ENCODE results near the gene TBCD. TPM values are rescaled to one million over a fixed set of nuclear protein-coding genes. Genes with fewer than 3 reads are reported as not detected.

The TBCD gene
- 18.4 and 38.6 TPM in 2 replicates for polyA plus RNA-seq (2011; rRNA removed)
- polyA minus RNA-seq (2011; rRNA and poly(A)+ RNA removed) = 27.3 and 31.0 TPM in 2 replicates

DNA sequence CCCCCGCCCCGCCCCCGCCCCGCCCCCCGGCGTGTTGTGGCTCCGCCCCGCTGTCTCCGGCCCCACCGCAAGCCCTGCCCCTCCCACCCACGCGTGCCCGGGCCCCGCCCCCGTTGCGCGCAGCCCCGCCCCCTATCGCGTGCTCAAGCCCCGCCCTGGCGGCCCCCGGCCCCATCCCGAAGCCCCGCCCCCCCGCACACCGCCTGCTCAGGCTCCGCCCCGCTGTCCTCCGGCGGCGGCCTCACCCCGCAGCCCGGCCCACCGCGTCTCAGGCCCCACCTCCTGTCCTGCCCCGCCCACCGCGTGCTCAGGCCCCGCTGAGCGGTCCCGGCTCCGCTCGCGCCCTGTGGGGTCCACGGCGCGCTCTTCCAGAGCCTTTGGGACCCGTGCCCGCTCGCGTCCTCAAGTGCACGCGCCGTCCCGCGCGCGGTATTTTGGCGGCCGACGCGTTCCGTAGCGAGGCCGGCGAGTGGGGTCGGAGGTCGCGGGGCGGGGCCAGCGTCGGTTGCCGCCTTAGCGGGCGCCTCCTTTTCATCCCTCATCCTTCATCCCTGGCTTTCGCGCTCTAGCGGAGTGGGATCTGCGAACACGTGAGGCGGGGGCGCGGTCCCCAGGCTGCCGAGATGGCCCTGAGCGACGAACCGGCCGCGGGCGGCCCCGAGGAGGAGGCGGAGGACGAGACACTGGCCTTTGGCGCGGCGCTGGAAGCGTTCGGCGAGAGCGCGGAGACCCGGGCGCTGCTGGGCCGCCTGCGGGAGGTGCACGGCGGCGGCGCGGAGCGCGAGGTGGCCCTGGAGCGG is at the start of gene TBCD:
Gene TBCD, plus strand, starts transcription at position 495 of the 800 bp plus-strand sequence. Its CDS starts 129 bp downstream, at position 624.
- ChIA-PET POLR2A (no interaction called here), CTCF (no interaction called here)
- H3K4me3 ChIP-seq (ENCODE audit: low read depth, low read length) = peak within 1 kb of the TSS; percentile 86
- H3K27me3 ChIP-seq (ENCODE audit: control insufficient read depth, insufficient read depth, low read length) = no peaks in the 10 kb centered on the region
- TF ChIP-seq, protein P1, sequence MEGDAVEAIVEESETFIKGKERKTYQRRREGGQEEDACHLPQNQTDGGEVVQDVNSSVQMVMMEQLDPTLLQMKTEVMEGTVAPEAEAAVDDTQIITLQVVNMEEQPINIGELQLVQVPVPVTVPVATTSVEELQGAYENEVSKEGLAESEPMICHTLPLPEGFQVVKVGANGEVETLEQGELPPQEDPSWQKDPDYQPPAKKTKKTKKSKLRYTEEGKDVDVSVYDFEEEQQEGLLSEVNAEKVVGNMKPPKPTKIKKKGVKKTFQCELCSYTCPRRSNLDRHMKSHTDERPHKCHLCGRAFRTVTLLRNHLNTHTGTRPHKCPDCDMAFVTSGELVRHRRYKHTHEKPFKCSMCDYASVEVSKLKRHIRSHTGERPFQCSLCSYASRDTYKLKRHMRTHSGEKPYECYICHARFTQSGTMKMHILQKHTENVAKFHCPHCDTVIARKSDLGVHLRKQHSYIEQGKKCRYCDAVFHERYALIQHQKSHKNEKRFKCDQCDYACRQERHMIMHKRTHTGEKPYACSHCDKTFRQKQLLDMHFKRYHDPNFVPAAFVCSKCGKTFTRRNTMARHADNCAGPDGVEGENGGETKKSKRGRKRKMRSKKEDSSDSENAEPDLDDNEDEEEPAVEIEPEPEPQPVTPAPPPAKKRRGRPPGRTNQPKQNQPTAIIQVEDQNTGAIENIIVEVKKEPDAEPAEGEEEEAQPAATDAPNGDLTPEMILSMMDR (IDR thresholded peaks at IDR 0.05; ENCODE audit: insufficient read depth, low read depth, low read length) = no peak
- H3K36me3 ChIP-seq (ENCODE audit: control insufficient read depth, insufficient read depth, low read length) = no peaks in the 10 kb centered on the region
- DNase-seq (ENCODE audit: low read depth) = peak; percentile 33

DNA sequence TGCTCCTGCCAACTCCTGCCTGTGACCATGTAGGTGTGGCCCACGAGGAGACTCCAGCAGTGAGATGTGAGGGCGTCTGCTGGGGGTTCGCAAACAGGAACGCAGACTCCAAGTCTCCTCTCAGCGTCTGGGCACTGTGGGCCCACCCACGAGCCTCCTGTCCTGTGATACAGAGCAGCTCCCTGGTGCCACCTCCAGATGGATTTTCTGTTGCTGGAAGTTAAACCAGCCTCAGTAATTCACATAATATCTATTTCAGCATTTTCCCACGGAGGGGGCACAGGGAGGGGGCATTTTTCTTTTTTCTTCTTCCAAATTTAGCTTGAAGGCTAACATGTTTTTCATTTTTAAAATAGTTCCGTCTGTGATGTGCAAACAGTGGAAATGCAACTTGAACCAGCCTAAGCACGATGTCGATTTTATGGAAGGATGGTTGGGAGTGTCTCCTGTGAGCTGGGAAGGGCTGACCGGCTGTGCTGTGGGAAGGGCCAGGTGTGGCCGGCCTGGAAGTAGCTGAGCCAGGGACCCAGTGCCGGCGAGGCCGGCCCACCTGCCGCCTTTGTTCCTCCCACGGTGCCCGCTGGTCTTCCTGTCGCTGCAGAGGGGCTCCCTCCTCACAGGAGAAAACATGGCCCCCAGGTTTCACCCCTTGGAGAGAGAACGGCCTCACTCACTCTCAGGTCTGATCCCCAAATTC is 49.5 kb upstream of the TBCD start:
- CTCF ChIA-PET = no interaction called here
- Histone ChIP-seq H3K4me3 (ENCODE audit: low read depth, low read length) (no peak overlapping the region), H3K27me3 (ENCODE audit: control insufficient read depth, insufficient read depth, low read length) (no peaks in the 10 kb centered on the region; the same call in 1 of the 2 replicates), H3K36me3 (ENCODE audit: control insufficient read depth, insufficient read depth, low read length) (no peaks in the 10 kb centered on the region)
- POLR2A ChIA-PET = no interaction called here
- DNase-seq (ENCODE audit: low read depth) = no peak
- TF ChIP-seq, protein P1 (IDR thresholded peaks at IDR 0.05; ENCODE audit: insufficient read depth, low read depth, low read length) = no peak

DNA sequence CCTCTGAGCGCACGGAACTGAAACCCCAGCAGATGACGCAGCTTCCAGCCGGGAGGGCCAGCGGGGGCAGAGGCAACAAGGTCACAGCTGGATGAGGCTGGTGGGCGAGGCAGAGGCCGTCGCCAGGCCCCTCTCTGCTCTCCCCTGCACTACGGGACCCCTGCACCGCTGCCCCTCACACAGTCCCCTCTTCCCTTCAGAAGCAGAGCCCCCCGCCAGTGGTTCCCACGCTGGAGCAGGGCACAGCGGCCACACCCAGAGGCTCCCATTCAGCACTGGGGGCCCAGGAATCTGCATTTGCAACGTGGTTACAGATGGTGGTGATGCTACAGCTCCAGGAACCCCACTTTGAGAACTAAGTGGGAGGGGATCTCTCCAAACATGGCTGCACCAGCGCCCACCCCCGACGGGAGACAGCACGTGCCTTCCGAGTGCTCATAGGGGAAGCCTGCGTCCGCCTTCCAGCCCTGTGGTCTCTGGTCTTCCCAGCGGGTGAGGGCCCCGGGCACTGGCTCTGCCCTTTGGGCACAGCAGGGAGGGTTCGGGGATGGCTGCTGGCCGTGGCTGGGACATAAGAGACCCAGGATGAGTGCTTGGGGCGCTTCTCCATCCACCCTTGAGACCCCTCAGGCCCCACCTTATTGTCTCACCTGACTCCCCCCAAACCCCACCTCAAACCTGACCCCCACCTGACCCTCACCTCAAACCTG is 48.7 kb upstream of the TBCD start:
- ChIA-PET CTCF (no interaction called here), POLR2A (no interaction called here)
- Histone ChIP-seq H3K4me3 (ENCODE audit: low read depth, low read length) (no peak overlapping the region), H3K36me3 (ENCODE audit: control insufficient read depth, insufficient read depth, low read length) (no peaks in the 10 kb centered on the region), H3K27me3 (ENCODE audit: control insufficient read depth, insufficient read depth, low read length) (no peaks in the 10 kb centered on the region; the same call in 1 of the 2 replicates)
- TF ChIP-seq, protein P1 (IDR thresholded peaks at IDR 0.05; ENCODE audit: insufficient read depth, low read depth, low read length) = no peak
- no peak for DNase-seq (ENCODE audit: low read depth)

DNA sequence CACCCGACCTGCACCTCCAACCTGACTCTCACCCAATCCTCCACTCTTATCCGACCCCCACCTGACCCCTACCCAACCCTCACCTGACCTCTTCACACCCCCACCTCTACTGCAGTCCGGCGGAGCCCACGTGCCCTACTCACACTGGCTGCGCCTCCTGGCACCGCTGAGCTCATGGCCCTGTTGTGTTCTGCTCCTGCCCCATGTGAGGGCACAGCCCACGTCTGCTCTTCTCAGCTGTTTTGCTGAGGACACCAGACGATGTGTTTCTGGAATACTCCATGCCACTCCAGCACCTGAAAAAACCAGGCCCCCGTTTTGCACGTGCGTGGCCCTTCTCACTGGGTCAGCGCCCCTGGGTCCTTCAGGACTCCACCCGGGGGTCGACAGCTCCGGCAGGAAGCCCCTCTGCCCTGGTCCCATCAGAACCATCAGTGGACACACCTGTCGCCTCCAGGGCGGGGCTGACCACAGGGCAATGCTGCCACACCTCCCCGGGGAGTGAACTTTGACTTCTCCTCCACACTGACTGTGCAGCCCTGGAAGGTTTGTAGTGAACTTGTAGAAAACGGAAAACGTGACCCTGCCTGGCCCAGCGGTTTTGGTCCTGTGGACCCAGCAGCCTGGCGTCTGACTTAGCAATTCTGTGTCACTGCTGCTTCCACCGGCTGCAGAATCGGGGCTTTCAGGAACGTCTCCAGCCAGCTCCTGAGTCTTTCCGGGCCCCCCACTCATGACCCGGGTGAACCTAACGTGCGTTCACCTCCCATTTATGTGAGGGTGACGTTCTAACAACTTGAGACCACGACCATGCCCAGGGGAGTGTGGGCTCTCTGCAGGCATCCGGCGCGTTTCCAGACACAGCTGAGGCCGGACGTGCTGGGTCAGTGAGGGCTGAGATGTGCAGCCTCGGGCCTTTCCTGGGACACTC is 47.7 kb upstream of the TBCD start:
- POLR2A ChIA-PET = no interaction called here
- no peaks in the 10 kb centered on the region; the same call in 1 of the 2 replicates for H3K27me3 ChIP-seq (ENCODE audit: control insufficient read depth, insufficient read depth, low read length)
- no peak for DNase-seq (ENCODE audit: low read depth)
- TF ChIP-seq, protein P1 (IDR thresholded peaks at IDR 0.05; ENCODE audit: insufficient read depth, low read depth, low read length) = no peak
- CTCF ChIA-PET = no interaction called here
- no peak overlapping the region for H3K4me3 ChIP-seq (ENCODE audit: low read depth, low read length)
- no peaks in the 10 kb centered on the region for H3K36me3 ChIP-seq (ENCODE audit: control insufficient read depth, insufficient read depth, low read length)
